HUES6 (cell line): Measurements from ENCODE around the gene SCN3A.
A peak's percentile ranks its signal among the peaks of the same experiment; 100 is the strongest.

Experiments
- H3K27ac ChIP-seq: 2 replicates; pipeline ENCODE4 v1.7.0; 2013; ENCODE audit warnings: low read depth, mild to moderate bottlenecking, low read length, inconsistent platforms
- H3K27me3 ChIP-seq: 2 replicates; pipeline ENCODE4 v1.6.1; 2013; ENCODE audit warnings: low read length; ENCODE audit not compliant: control insufficient read depth, insufficient read depth
- H3K36me3 ChIP-seq: 2 replicates; pipeline ENCODE4 v1.6.1; 2013; ENCODE audit warnings: low read length; ENCODE audit not compliant: control insufficient read depth, insufficient read depth
- H3K4me1 ChIP-seq: 2 replicates; pipeline ENCODE4 v1.6.1; 2013; ENCODE audit warnings: low read length; ENCODE audit not compliant: control insufficient read depth, insufficient read depth
- H3K4me3 ChIP-seq: 2 replicates; pipeline ENCODE4 v1.5.1; 2013; ENCODE audit warnings: low read depth, low read length
- H3K9ac ChIP-seq: one replicate; pipeline ENCODE4 v1.6.1; 2013; ENCODE audit warnings: mild to moderate bottlenecking, low read length
- H3K9me3 ChIP-seq: 2 replicates; pipeline ENCODE4 v1.6.1; 2013; ENCODE audit warnings: low read depth, low read length; ENCODE audit not compliant: control insufficient read depth, insufficient read depth

SCN3A gene

GRCh38 chr2:165112133-165112573 is 91.7 kb downstream of the SCN3A start:
- Histone ChIP-seq H3K27me3 (no peaks in the 10 kb centered on the region), H3K27ac (no peak overlapping the region), H3K9ac (no peak overlapping the region), H3K9me3 (no peaks in the 10 kb centered on the region), H3K36me3 (no peaks in the 10 kb centered on the region), H3K4me1 (peaks cover 8% of the 10 kb centered on the region), H3K4me3 (no peak overlapping the region)

- H3K36me3 ChIP-seq, result no peaks in the 10 kb centered on the region
- H3K4me1 ChIP-seq, result peaks cover 8% of the 10 kb centered on the region
- no peak overlapping the region for H3K9ac ChIP-seq
- H3K9me3 ChIP-seq, result no peaks in the 10 kb centered on the region
- H3K4me3 ChIP-seq, result no peak overlapping the region
- peak overlapping the region; percentile 23; the same call in 1 of the 2 replicates for H3K27ac ChIP-seq
- no peaks in the 10 kb centered on the region for H3K27me3 ChIP-seq
Measured at GRCh38 chr2:165110394-165110793, 93.5 kb downstream of the SCN3A start.

GRCh38 chr2:165109915-165110314 is 93.9 kb downstream of the SCN3A start:
- Histone ChIP-seq H3K27me3 (no peaks in the 10 kb centered on the region), H3K4me3 (no peak overlapping the region), H3K9me3 (no peaks in the 10 kb centered on the region), H3K27ac (no peak overlapping the region), H3K4me1 (peaks cover 8% of the 10 kb centered on the region), H3K36me3 (no peaks in the 10 kb centered on the region), H3K9ac (no peak overlapping the region)

- Histone ChIP-seq H3K4me1 (no peaks in the 10 kb centered on the region), H3K36me3 (no peaks in the 10 kb centered on the region), H3K27ac (no peak overlapping the region), H3K9me3 (no peaks in the 10 kb centered on the region), H3K4me3 (no peak overlapping the region), H3K9ac (no peak overlapping the region), H3K27me3 (no peaks in the 10 kb centered on the region)
Measured at GRCh38 chr2:165105926-165106325, 97.9 kb downstream of the SCN3A start.

GRCh38 chr2:165087933-165088901 is 115.6 kb downstream of the SCN3A start:
- Histone ChIP-seq H3K4me3 (no peak overlapping the region), H3K36me3 (no peaks in the 10 kb centered on the region), H3K27me3 (no peaks in the 10 kb centered on the region), H3K27ac (no peak overlapping the region), H3K4me1 (peaks cover 8% of the 10 kb centered on the region; the same call in 1 of the 2 replicates), H3K9me3 (no peaks in the 10 kb centered on the region), H3K9ac (no peak overlapping the region)

GRCh38 chr2:165086337-165086736 is 117.5 kb downstream of the SCN3A start:
- Histone ChIP-seq H3K4me1 (no peaks in the 10 kb centered on the region), H3K4me3 (no peak overlapping the region), H3K36me3 (no peaks in the 10 kb centered on the region), H3K27me3 (no peaks in the 10 kb centered on the region), H3K27ac (no peak overlapping the region), H3K9ac (no peak overlapping the region), H3K9me3 (peaks cover 3% of the 10 kb centered on the region; the same call in 1 of the 2 replicates)

- no peak overlapping the region for H3K27ac ChIP-seq
- H3K4me1 ChIP-seq, result 0 out of 2 replicates have a peak, but pooled peaks cover 1% of the 10 kb centered on the region
- no peaks in the 10 kb centered on the region for H3K27me3 ChIP-seq
- no peaks in the 10 kb centered on the region for H3K36me3 ChIP-seq
- H3K9ac ChIP-seq, result no peak overlapping the region
- H3K4me3 ChIP-seq, result no peak overlapping the region
- H3K9me3 ChIP-seq, result peaks cover 3% of the 10 kb centered on the region; the same call in 1 of the 2 replicates
Measured at GRCh38 chr2:165083326-165083725, 120.5 kb downstream of the SCN3A start.

- peaks cover 3% of the 10 kb centered on the region; the same call in 1 of the 2 replicates for H3K9me3 ChIP-seq
- H3K4me1 ChIP-seq, result 0 out of 2 replicates have a peak, but pooled peaks cover 5% of the 10 kb centered on the region
- H3K9ac ChIP-seq, result no peak overlapping the region
- no peaks in the 10 kb centered on the region for H3K36me3 ChIP-seq
- H3K27ac ChIP-seq, result no peak overlapping the region
- H3K27me3 ChIP-seq, result no peaks in the 10 kb centered on the region
- no peak overlapping the region for H3K4me3 ChIP-seq
Measured at GRCh38 chr2:165082479-165082878, 121.4 kb downstream of the SCN3A start.

- Histone ChIP-seq H3K36me3 (no peaks in the 10 kb centered on the region), H3K9ac (no peak overlapping the region), H3K27ac (no peak overlapping the region), H3K4me1 (0 out of 2 replicates have a peak, but pooled peaks cover 5% of the 10 kb centered on the region), H3K4me3 (no peak overlapping the region), H3K27me3 (no peaks in the 10 kb centered on the region), H3K9me3 (peaks cover 3% of the 10 kb centered on the region; the same call in 1 of the 2 replicates)
Measured at GRCh38 chr2:165081276-165081675, 122.6 kb downstream of the SCN3A start.

- Histone ChIP-seq H3K9ac (no peak overlapping the region), H3K9me3 (peaks cover 17% of the 10 kb centered on the region)
Measured at GRCh38 chr2:165079432-165079831, 124.4 kb downstream of the SCN3A start.

GRCh38 chr2:165078913-165079312 is 124.9 kb downstream of the SCN3A start:
- H3K36me3 ChIP-seq, result no peaks in the 10 kb centered on the region
- H3K27me3 ChIP-seq, result no peaks in the 10 kb centered on the region
- H3K27ac ChIP-seq, result no peak overlapping the region
- H3K9ac ChIP-seq, result no peak overlapping the region
- peaks cover 23% of the 10 kb centered on the region for H3K9me3 ChIP-seq
- 0 out of 2 replicates have a peak, but pooled peaks cover 5% of the 10 kb centered on the region for H3K4me1 ChIP-seq
- no peak overlapping the region for H3K4me3 ChIP-seq

More at GRCh38 chr2:165079432-165079831, 124.4 kb downstream of the SCN3A start:
- Histone ChIP-seq H3K27me3 (no peaks in the 10 kb centered on the region), H3K27ac (no peak overlapping the region), H3K4me1 (0 out of 2 replicates have a peak, but pooled peaks cover 5% of the 10 kb centered on the region), H3K4me3 (no peak overlapping the region), H3K36me3 (no peaks in the 10 kb centered on the region)
